GM23248 (cell line): ENCODE data around the gene GNA15.
"Not testable (repeated sequence)": the region's sequence is repeated elsewhere in the genome, so short reads cannot be mapped to it uniquely, and the experiment has no call there.

Experiments
- EZH2 ChIP-seq: fragments of 200-600 bp; sonication (generic); IDR thresholded peaks from 2 replicates; pipeline ENCODE4 v1.6.1; 2018; ENCODE audit warnings: antibody characterized with exemption, mild to moderate bottlenecking; ENCODE audit not compliant: insufficient read depth, poor library complexity, severe bottlenecking
- EZH2phosphoT487 ChIP-seq: fragments of 200-600 bp; sonication (generic); IDR thresholded peaks from 2 replicates; pipeline ENCODE4 v1.6.1; 2018; ENCODE audit warnings: antibody characterized with exemption, moderate library complexity, mild to moderate bottlenecking, low read depth; ENCODE audit not compliant: insufficient read depth

- TF ChIP-seq EZH2phosphoT487, EZH2: not testable (repeated sequence)
These were observed 67.1 kb downstream of the GNA15 start for GRCh38 chr19:3202895-3203294.
